Common myeloid progenitor, CD34-positive (primary cell): ENCODE measurements around the gene VWF.

Experiments used
- CTCF ChIA-PET: fragments of 350-600 bp; sonication (Branson Sonifier 250); formaldehyde crosslinking; loops from one replicate; lab custom pipeline; 2021; ENCODE audit warnings: antibody characterized with exemption; lab: Charles Lee
- POLR2A ChIA-PET: fragments of 350-600 bp; sonication (Branson Sonifier 250); formaldehyde crosslinking; loops from one replicate; lab custom pipeline; 2021; ENCODE audit warnings: antibody characterized with exemption; lab: Charles Lee
- DNase-seq, 3 donors: peaks; one replicate each; pipeline versions ENCODE4 v3.0.0 to v3.0.0-alpha.2; 2013
- H3K27ac ChIP-seq, 2 experiments: 1 replicate in 1 of 2; 2 replicates in 1 of 2; pipeline ENCODE4 v1.7.0; 2013; ENCODE audit warnings: inconsistent platforms in 2 of 2, low read length in 2 of 2, mild to moderate bottlenecking in 2 of 2, low read depth in 1 of 2, moderate library complexity in 1 of 2; ENCODE audit not compliant: severe bottlenecking in 2 of 2, insufficient read depth in 1 of 2, poor library complexity in 1 of 2
- H3K27me3 ChIP-seq, 5 experiments: replicated peaks in 2 of 5; 1 replicate in 3 of 5; 2 replicates in 2 of 5; pipeline versions ENCODE4 v1.6.1 to v1.7.0; 2013; ENCODE audit warnings: low read length in 4 of 5, mild to moderate bottlenecking in 2 of 5, moderate library complexity in 2 of 5, inconsistent platforms in 1 of 5; ENCODE audit not compliant: insufficient read depth in 5 of 5, control insufficient read depth in 4 of 5
- H3K36me3 ChIP-seq, 4 experiments: 1 replicate in 2 of 4; 2 replicates in 2 of 4; pipeline versions ENCODE4 v1.6.1 to v1.7.0; 2013; ENCODE audit warnings: low read length in 3 of 4, control low read depth in 1 of 4, mild to moderate bottlenecking in 1 of 4; ENCODE audit not compliant: control insufficient read depth in 4 of 4, insufficient read depth in 4 of 4
- H3K4me1 ChIP-seq, 4 experiments: 1 replicate in 3 of 4; 2 replicates in 1 of 4; pipeline versions ENCODE4 v1.6.1 to v1.7.1; 2013; ENCODE audit warnings: low read length in 3 of 4, mild to moderate bottlenecking in 3 of 4, control low read depth in 1 of 4, inconsistent platforms in 1 of 4, moderate library complexity in 1 of 4; ENCODE audit not compliant: control insufficient read depth in 4 of 4, insufficient read depth in 4 of 4; ENCODE audit errors: control extremely low read depth in 1 of 4
- H3K4me3 ChIP-seq, 7 experiments: 1 replicate in 4 of 7; 2 replicates in 3 of 7; pipeline versions ENCODE4 v1.5.1 to v1.7.0; 2013; ENCODE audit warnings: mild to moderate bottlenecking in 7 of 7, low read length in 6 of 7, moderate library complexity in 6 of 7, inconsistent platforms in 2 of 7, low read depth in 2 of 7, control low read depth in 1 of 7; ENCODE audit not compliant: insufficient read depth in 4 of 7, control insufficient read depth in 1 of 7; ENCODE audit errors: extremely low read depth in 1 of 7
- H3K9me3 ChIP-seq, 5 experiments: 1 replicate in 4 of 5; 2 replicates in 1 of 5; pipeline versions ENCODE4 v1.6.1 to v1.7.1; 2013; ENCODE audit warnings: low read length in 4 of 5, mild to moderate bottlenecking in 2 of 5, inconsistent platforms in 1 of 5, low read depth in 1 of 5, moderate library complexity in 1 of 5; ENCODE audit not compliant: control insufficient read depth in 4 of 5, insufficient read depth in 2 of 5; ENCODE audit errors: control extremely low read depth in 1 of 5
- WGBS: methylation state at CpG from one replicate; pipeline ENCODE4 v1.1.5; 2013; ENCODE audit not compliant: insufficient coverage; 5-methylcytosine and 5-hydroxymethylcytosine counted together

VWF gene

DNA sequence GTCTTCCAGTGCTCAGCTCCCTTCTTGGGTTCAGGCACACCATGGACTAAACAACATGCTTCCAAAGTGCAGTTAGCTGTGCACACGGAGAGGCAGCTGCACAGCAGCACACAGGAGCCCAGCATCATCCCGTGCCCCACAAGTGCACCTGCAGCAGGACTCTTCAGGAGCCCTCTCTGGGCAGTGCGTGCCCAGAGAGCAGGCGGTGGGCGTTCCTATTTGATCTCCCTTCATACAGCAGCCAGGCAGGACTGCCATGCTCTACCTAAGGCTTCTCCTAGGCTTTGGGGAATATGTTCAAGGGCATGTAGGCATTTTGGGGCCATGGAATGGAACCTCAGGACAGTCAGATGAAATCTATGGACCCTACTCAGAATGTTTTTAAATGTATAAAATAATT lies 214.9 kb downstream of the VWF start:
- H3K4me3 ChIP-seq, result no peak overlapping the region
- ChIA-PET POLR2A (no interaction called here), CTCF (interaction anchor here (1.7 kb wide), 1 partner anchor 10 kb away, joined by 5 read pairs; no protein-coding TSS in a partner anchor)
- H3K27me3 ChIP-seq, result peaks cover 0 to 2% (median 0%) of the 10 kb centered on the region in 5 experiments
- no peak overlapping the region for H3K27ac ChIP-seq
- H3K36me3 ChIP-seq, result no peaks in the 10 kb centered on the region
- WGBS, result 92% methylated on average over 5 of the region's 5 CpGs
- H3K4me1 ChIP-seq, result peaks cover 0 to 25% (median 9%) of the 10 kb centered on the region in 4 experiments
- no peaks in the 10 kb centered on the region for H3K9me3 ChIP-seq
- DNase-seq, result no peak

DNA sequence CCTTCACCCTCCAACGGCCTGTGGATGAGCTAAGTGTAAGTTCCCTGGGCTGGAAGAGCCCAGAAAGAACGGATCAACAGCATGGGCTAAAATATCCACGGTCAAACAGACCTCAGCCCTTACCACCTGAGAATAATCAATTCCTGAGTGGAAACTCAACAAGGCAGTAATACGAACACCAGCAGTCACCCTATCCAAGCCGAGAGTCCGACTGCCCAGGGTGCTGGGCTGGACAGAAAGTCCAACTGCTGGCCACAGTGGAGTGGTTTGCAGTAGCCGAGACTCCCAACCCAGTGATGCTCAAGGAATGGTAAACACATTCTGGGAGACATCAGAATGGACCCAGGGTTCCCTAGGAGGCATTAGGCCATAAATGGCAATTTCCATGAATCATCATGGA lies 216.2 kb downstream of the VWF start:
- H3K4me1 ChIP-seq, result peaks cover 0 to 22% (median 7%) of the 10 kb centered on the region in 4 experiments
- no peak overlapping the region for H3K27ac ChIP-seq
- no peaks in the 10 kb centered on the region for H3K36me3 ChIP-seq
- ChIA-PET CTCF (interaction anchor here (1.3 to 1.7 kb wide), 2 partner anchors 9 to 13 kb away, joined by 4 to 5 read pairs; no protein-coding TSS in a partner anchor), POLR2A (no interaction called here)
- H3K4me3 ChIP-seq, result no peak overlapping the region
- H3K27me3 ChIP-seq, result peaks cover 0 to 2% (median 0%) of the 10 kb centered on the region in 5 experiments
- DNase-seq, result no peak
- WGBS, result 78% methylated on average over 7 of the region's 7 CpGs
- no peaks in the 10 kb centered on the region for H3K9me3 ChIP-seq

GRCh38 chr12:5907807-5908206 lies 216.7 kb downstream of the VWF start:
- POLR2A ChIA-PET, result no interaction called here

DNA sequence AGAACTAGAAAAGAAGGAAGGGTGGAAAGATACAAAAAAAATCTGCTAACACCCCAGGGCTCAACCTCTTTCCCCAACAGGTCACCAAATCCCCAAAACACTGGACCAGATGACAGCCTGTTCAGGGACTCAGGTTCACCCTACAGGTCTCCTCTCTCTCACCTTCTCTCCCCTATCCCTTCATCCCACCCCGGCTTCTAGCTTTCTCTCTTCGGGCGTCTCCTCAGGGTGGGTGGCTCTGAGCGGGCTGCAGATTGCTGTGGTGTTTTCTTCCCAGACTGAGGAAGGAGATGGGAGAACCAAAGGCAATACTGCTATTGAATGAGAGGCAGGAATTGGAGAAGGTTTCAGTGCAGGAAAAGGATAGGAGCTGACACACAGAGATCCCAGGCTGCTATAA lies 218.7 kb downstream of the VWF start:
- Histone ChIP-seq H3K27ac (no peak overlapping the region), H3K36me3 (no peaks in the 10 kb centered on the region), H3K9me3 (no peaks in the 10 kb centered on the region), H3K4me3 (no peak overlapping the region), H3K27me3 (no peaks in the 10 kb centered on the region), H3K4me1 (peaks cover 0 to 21% (median 7%) of the 10 kb centered on the region in 4 experiments)
- CTCF ChIA-PET, result no interaction called here
- no peak for DNase-seq
- POLR2A ChIA-PET, result no interaction called here
- no CpG with 5 or more reads among the region's 4 CpGs for WGBS

More at GRCh38 chr12:5907807-5908206, 216.7 kb downstream of the VWF start:
- DNase-seq, result peak in 2 of 3 donors; percentile 83 to 87
- H3K27me3 ChIP-seq, result peaks cover 0 to 2% (median 0%) of the 10 kb centered on the region in 5 experiments
- H3K9me3 ChIP-seq, result no peaks in the 10 kb centered on the region
- WGBS, result 31% methylated on average over 6 of the region's 10 CpGs
- no peaks in the 10 kb centered on the region for H3K36me3 ChIP-seq
- CTCF ChIA-PET, result interaction anchor here (1.7 kb wide), 1 partner anchor 9 kb away, joined by 5 read pairs; no protein-coding TSS in a partner anchor
- H3K4me1 ChIP-seq, result peaks cover 0 to 21% (median 7%) of the 10 kb centered on the region in 4 experiments
- H3K27ac ChIP-seq, result no peak overlapping the region
- no peak overlapping the region for H3K4me3 ChIP-seq

DNA sequence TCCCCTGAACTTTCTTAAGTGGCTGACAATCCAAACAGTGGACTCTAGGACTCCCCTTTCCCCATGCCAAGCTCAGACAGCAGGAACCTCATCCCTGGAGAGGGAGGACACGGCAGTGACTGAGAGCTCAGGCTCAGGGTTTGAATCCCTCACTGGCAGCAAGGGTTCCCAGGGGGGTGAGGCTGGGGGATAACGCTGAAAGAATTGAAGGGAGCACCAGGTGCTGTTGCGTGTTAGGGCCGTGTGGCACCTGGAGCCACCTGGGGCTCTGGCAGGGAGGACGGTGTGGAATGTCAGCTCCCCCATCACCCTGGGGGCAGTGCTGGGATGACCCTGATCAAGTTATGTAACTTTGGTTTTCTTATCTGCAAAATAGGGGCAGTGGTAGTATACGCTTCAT lies 219.5 kb downstream of the VWF start:
- POLR2A ChIA-PET, result no interaction called here
- Histone ChIP-seq H3K27me3 (no peaks in the 10 kb centered on the region), H3K36me3 (no peaks in the 10 kb centered on the region), H3K4me3 (no peak overlapping the region), H3K27ac (no peak overlapping the region), H3K4me1 (peaks cover 0 to 22% (median 7%) of the 10 kb centered on the region in 4 experiments), H3K9me3 (no peaks in the 10 kb centered on the region)
- 72% methylated on average over 3 of the region's 6 CpGs for WGBS
- DNase-seq, result no peak
- CTCF ChIA-PET, result interaction anchor here (0.7 to 1.4 kb wide), 3 partner anchors 22 to 83 kb away, joined by 3 read pairs; no protein-coding TSS in a partner anchor

- Histone ChIP-seq H3K4me3 (no peak overlapping the region), H3K36me3 (no peaks in the 10 kb centered on the region), H3K4me1 (peaks cover 0 to 23% (median 7%) of the 10 kb centered on the region in 4 experiments), H3K9me3 (no peaks in the 10 kb centered on the region), H3K27ac (no peak overlapping the region), H3K27me3 (no peaks in the 10 kb centered on the region)
- peak in 1 of 3 donors; percentile 9 for DNase-seq
- POLR2A ChIA-PET, result no interaction called here
- CTCF ChIA-PET, result interaction anchor here (0.7 to 1.4 kb wide), 3 partner anchors 21 to 84 kb away, joined by 3 read pairs; no protein-coding TSS in a partner anchor
- 86% methylated on average over 11 of the region's 11 CpGs for WGBS
These were observed 220.0 kb downstream of the VWF start for GRCh38 chr12:5904441-5904840.

GRCh38 chr12:5902736-5903135 lies 221.7 kb downstream of the VWF start:
- H3K27ac ChIP-seq, result no peak overlapping the region
- H3K27me3 ChIP-seq, result no peaks in the 10 kb centered on the region
- no peaks in the 10 kb centered on the region for H3K9me3 ChIP-seq
- H3K4me3 ChIP-seq, result no peak overlapping the region
- no peak for DNase-seq
- no peaks in the 10 kb centered on the region for H3K36me3 ChIP-seq
- H3K4me1 ChIP-seq, result peaks cover 0 to 18% (median 6%) of the 10 kb centered on the region in 4 experiments
- POLR2A ChIA-PET, result no interaction called here
- CTCF ChIA-PET, result interaction anchor here (1.0 kb wide), 2 partner anchors 14 to 474 kb away, joined by 3 to 4 read pairs; no protein-coding TSS in a partner anchor
- 100% methylated on average over 2 of the region's 2 CpGs for WGBS
